OCI-LY3 (cell line): ENCODE results near the gene NR2F1-AS1.

Experiments
- EZH2phosphoT487 ChIP-seq: fragments of 200-600 bp; shearing (Covaris generic); IDR thresholded peaks from 2 replicates; pipeline ENCODE4 v1.6.1; 2018; ENCODE audit warnings: antibody characterized with exemption, mixed run types, low read depth
- TF ChIP-seq, protein P1 (sequence below): fragments of 200-600, 300-600 bp; sonication (generic); IDR thresholded peaks from 2 replicates; pipeline ENCODE4 v1.5.1; 2014; ENCODE audit warnings: antibody characterized with exemption, low read length, low read depth

GRCh38 chr5:93395971-93396379 lies 185.0 kb downstream of the NR2F1-AS1 start:
- TF ChIP-seq, protein P1, sequence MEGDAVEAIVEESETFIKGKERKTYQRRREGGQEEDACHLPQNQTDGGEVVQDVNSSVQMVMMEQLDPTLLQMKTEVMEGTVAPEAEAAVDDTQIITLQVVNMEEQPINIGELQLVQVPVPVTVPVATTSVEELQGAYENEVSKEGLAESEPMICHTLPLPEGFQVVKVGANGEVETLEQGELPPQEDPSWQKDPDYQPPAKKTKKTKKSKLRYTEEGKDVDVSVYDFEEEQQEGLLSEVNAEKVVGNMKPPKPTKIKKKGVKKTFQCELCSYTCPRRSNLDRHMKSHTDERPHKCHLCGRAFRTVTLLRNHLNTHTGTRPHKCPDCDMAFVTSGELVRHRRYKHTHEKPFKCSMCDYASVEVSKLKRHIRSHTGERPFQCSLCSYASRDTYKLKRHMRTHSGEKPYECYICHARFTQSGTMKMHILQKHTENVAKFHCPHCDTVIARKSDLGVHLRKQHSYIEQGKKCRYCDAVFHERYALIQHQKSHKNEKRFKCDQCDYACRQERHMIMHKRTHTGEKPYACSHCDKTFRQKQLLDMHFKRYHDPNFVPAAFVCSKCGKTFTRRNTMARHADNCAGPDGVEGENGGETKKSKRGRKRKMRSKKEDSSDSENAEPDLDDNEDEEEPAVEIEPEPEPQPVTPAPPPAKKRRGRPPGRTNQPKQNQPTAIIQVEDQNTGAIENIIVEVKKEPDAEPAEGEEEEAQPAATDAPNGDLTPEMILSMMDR = no peak
- no peak for TF ChIP-seq EZH2phosphoT487
